Liver (tissue), 3 donors: Measurements from ENCODE around the gene RNF135.

Experiments
- CTCF ChIP-seq: fragments of 150-350 bp; IDR thresholded peaks from 2 replicates; pipeline ENCODE4 v1.5.1; 2017; ENCODE audit warnings: improper control_type of control experiment, low read depth, low read length; ENCODE audit not compliant: missing input control
- JUND ChIP-seq, 2 donors: IDR thresholded peaks; 2 replicates each; pipeline ENCODE4 v1.6.1; 2016; ENCODE audit warnings: antibody characterized with exemption in 2 of 2
- REST ChIP-seq: IDR thresholded peaks from 2 replicates; pipeline ENCODE4 v1.6.1; 2016; ENCODE audit warnings: antibody characterized with exemption, mild to moderate bottlenecking
- ZBTB33 ChIP-seq: IDR thresholded peaks from 2 replicates; pipeline ENCODE4 v1.6.1; 2016; ENCODE audit warnings: antibody characterized with exemption
- donor health status: healthy.
- donor health status: healthy.

GRCh38 chr17:30982855-30983254 lies 12.0 kb downstream of the RNF135 start:
- TF ChIP-seq ZBTB33 (no peak), CTCF (no peak), JUND (IDR thresholded peaks at IDR 0.05) (no peak), REST (no peak)
